Smooth muscle cell (in vitro differentiated cells): Measurements from ENCODE around the gene FSTL3. TPM values are rescaled to one million over a fixed set of nuclear protein-coding genes. Genes with fewer than 3 reads are reported as not detected.

Experiments used
- DNase-seq: peaks from one replicate; lab custom pipeline; 2025; ENCODE audit not compliant: unreplicated experiment; lab: John Stamatoyannopoulos, UW
- H2AFZ ChIP-seq: fragments of 200-600 bp; sonication (generic); 2 replicates; pipeline ENCODE4 v1.6.0; 2016; ENCODE audit warnings: antibody characterized with exemption, low read depth, mild to moderate bottlenecking
- H3F3A ChIP-seq: fragments of 200-600 bp; sonication (generic); 2 replicates; pipeline ENCODE4 v1.6.0; 2017; ENCODE audit warnings: antibody characterized with exemption, low read depth
- H3K27ac ChIP-seq: fragments of 200-600 bp; sonication (generic); 2 replicates; pipeline ENCODE4 v1.5.1; 2016; ENCODE audit warnings: low read depth, mild to moderate bottlenecking
- H3K27me3 ChIP-seq: fragments of 200-600 bp; sonication (generic); 2 replicates; pipeline ENCODE4 v1.6.1; 2016; ENCODE audit warnings: low read depth, mild to moderate bottlenecking
- H3K36me3 ChIP-seq: fragments of 200-600 bp; sonication (generic); 2 replicates; pipeline ENCODE4 v1.5.1; 2016; ENCODE audit warnings: low read depth
- H3K4me1 ChIP-seq: fragments of 200-600 bp; sonication (generic); 2 replicates; pipeline ENCODE4 v1.5.1; 2016; ENCODE audit warnings: low read depth
- H3K4me2 ChIP-seq: fragments of 200-600 bp; sonication (generic); 2 replicates; pipeline ENCODE4 v1.6.0; 2016; ENCODE audit warnings: mild to moderate bottlenecking
- H3K4me3 ChIP-seq: fragments of 200-600 bp; sonication (generic); 2 replicates; pipeline ENCODE4 v1.5.1; 2016; ENCODE audit warnings: mild to moderate bottlenecking
- H3K79me2 ChIP-seq: fragments of 200-600 bp; sonication (generic); 2 replicates; pipeline ENCODE4 v1.6.0; 2016; ENCODE audit warnings: low read depth, mild to moderate bottlenecking
- H3K9ac ChIP-seq: fragments of 200-600 bp; sonication (generic); 2 replicates; pipeline ENCODE4 v1.6.0; 2016; ENCODE audit warnings: low read depth
- H3K9me3 ChIP-seq: fragments of 200-600 bp; sonication (generic); replicated peaks from 2 replicates; pipeline ENCODE4 v1.5.1; 2016; ENCODE audit warnings: low read depth
- H4K20me1 ChIP-seq: fragments of 200-600 bp; sonication (generic); 2 replicates; pipeline ENCODE4 v1.6.0; 2016; ENCODE audit warnings: low read depth
- CTCF ChIP-seq: fragments of 200-600 bp; sonication (generic); IDR thresholded peaks from 2 replicates; pipeline ENCODE4 v1.5.1; 2017; ENCODE audit warnings: borderline replicate concordance, mild to moderate bottlenecking, antibody characterized with exemption; ENCODE audit not compliant: insufficient read depth, poor library complexity, severe bottlenecking
- WGBS: methylation state at CpG from one replicate; pipeline ENCODE4 v1.1.7; 2016; ENCODE audit warnings: low lambda C conversion rate; 5-methylcytosine and 5-hydroxymethylcytosine counted together
- polyA plus RNA-seq: library from polyadenylated mRNA; unstranded; fragments of >200 nt; fragmentation: Nextera tagmentation; extraction: Ambion mirVana; gene quantifications from 2 replicates; pipeline ENCODE4 v1.2.1, GENCODE V29; 2016
- total RNA-seq: library from RNA; depleted of rRNA; stranded (reverse); fragments of >200 nt; gene quantifications from 2 replicates; pipeline ENCODE4 v1.2.3, GENCODE V29; 2014

Gene FSTL3
- total and polyA plus RNA-seq, 2 experiments from 2014 or later, result 132 to 172 TPM

GRCh38 chr19:646779-647565 is 29.2 kb upstream of the FSTL3 start:
- no peaks in the 10 kb centered on the region for H3K27me3 ChIP-seq
- no peak overlapping the region for H3K4me2 ChIP-seq
- no peak overlapping the region for H3K9ac ChIP-seq
- WGBS, result 98% methylated on average over 48 of the region's 48 CpGs
- TF ChIP-seq CTCF, result no peak
- peaks cover 14% of the 10 kb centered on the region for H3K79me2 ChIP-seq
- H3K9me3 ChIP-seq, result no peaks in the 10 kb centered on the region
- no peaks in the 10 kb centered on the region for H3K36me3 ChIP-seq
- H3F3A ChIP-seq, result no peaks in the 10 kb centered on the region
- peaks cover 37% of the 10 kb centered on the region for H4K20me1 ChIP-seq
- H3K4me1 ChIP-seq, result no peaks in the 10 kb centered on the region
- no peak overlapping the region for H3K27ac ChIP-seq
- no peak for DNase-seq
- no peak overlapping the region for H3K4me3 ChIP-seq
- no peak overlapping the region for H2AFZ ChIP-seq

- no peaks in the 10 kb centered on the region for H3K27me3 ChIP-seq
- H3K4me3 ChIP-seq, result no peak overlapping the region
- H3K36me3 ChIP-seq, result no peaks in the 10 kb centered on the region
- H3K4me2 ChIP-seq, result no peak overlapping the region
- H2AFZ ChIP-seq, result no peak overlapping the region
- no peak for TF ChIP-seq CTCF
- 98% methylated on average over 43 of the region's 52 CpGs for WGBS
- peaks cover 21% of the 10 kb centered on the region for H3K79me2 ChIP-seq
- H3K9me3 ChIP-seq, result no peaks in the 10 kb centered on the region
- no peak overlapping the region for H3K27ac ChIP-seq
- peaks cover 44% of the 10 kb centered on the region for H4K20me1 ChIP-seq
- DNase-seq, result no peak
- no peaks in the 10 kb centered on the region for H3K4me1 ChIP-seq
- no peaks in the 10 kb centered on the region for H3F3A ChIP-seq
- H3K9ac ChIP-seq, result no peak overlapping the region
Measured at GRCh38 chr19:647566-648284, 28.5 kb upstream of the FSTL3 start.

- H4K20me1 ChIP-seq, result peaks cover 50% of the 10 kb centered on the region
- 100% methylated on average over 11 of the region's 29 CpGs for WGBS
- no peak overlapping the region for H2AFZ ChIP-seq
- no peak for DNase-seq
- no peak overlapping the region for H3K4me3 ChIP-seq
- no peaks in the 10 kb centered on the region for H3K27me3 ChIP-seq
- peaks cover 27% of the 10 kb centered on the region for H3K79me2 ChIP-seq
- H3F3A ChIP-seq, result no peaks in the 10 kb centered on the region
- H3K36me3 ChIP-seq, result no peaks in the 10 kb centered on the region
- no peak overlapping the region for H3K27ac ChIP-seq
- no peak overlapping the region for H3K9ac ChIP-seq
- H3K4me1 ChIP-seq, result no peaks in the 10 kb centered on the region
- no peaks in the 10 kb centered on the region for H3K9me3 ChIP-seq
- H3K4me2 ChIP-seq, result no peak overlapping the region
- no peak for TF ChIP-seq CTCF
Measured at GRCh38 chr19:648305-648704, 27.9 kb upstream of the FSTL3 start.
